Measurements from ENCODE around the gene UNC13A.

DNA sequence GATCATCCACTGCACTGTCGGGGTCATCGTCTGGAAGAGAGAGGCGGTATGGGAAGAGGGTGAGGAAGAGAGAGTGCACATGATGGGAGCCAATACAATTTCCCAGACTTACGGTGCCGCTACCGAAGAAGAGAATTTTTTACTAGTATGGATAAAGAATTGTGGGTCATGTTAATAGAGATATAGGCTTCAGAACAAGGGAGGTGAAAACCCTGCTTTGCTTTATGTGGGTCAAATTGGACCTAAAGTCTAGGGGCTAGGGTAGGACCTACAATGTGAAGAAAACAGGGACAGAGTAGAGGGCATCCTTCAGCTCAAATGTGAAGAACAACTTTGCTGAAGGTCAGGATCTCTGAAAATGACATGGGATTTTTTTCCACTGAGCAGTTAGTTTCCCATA lies 29.9 kb downstream of the UNC13A start:
- TF ChIP-seq, protein P1, sequence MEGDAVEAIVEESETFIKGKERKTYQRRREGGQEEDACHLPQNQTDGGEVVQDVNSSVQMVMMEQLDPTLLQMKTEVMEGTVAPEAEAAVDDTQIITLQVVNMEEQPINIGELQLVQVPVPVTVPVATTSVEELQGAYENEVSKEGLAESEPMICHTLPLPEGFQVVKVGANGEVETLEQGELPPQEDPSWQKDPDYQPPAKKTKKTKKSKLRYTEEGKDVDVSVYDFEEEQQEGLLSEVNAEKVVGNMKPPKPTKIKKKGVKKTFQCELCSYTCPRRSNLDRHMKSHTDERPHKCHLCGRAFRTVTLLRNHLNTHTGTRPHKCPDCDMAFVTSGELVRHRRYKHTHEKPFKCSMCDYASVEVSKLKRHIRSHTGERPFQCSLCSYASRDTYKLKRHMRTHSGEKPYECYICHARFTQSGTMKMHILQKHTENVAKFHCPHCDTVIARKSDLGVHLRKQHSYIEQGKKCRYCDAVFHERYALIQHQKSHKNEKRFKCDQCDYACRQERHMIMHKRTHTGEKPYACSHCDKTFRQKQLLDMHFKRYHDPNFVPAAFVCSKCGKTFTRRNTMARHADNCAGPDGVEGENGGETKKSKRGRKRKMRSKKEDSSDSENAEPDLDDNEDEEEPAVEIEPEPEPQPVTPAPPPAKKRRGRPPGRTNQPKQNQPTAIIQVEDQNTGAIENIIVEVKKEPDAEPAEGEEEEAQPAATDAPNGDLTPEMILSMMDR (IDR thresholded peaks at IDR 0.05): no peak
- TF ChIP-seq POLR2A (IDR thresholded peaks at IDR 0.05): no peak
- no peak for TF ChIP-seq EP300 (IDR thresholded peaks at IDR 0.05)

Measured in tibial nerve (tissue), 4 donors.